Measurements from ENCODE around the gene MAML3.

DNA sequence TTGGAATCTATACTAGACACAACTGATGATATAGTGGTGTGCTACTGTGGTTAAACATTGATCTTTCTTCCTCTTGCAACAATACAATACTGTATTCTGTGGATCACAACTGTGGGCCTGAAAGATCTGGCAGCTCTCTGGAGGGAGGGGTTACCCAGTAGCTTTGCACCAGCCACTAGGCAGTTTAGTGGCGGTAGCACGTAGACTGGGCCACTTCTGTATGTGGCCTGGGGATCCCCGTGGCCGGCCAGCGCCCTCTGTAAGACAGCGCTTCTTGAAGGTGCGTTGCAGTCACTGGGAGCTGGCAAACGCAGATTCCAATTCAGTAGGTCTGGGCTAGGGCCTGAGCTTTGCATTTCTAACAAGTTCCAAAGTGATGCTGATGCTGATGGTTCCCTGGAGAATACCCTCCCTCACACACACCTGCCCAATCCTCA is 319.7 kb downstream of the MAML3 start:
- TF ChIP-seq, protein P1, sequence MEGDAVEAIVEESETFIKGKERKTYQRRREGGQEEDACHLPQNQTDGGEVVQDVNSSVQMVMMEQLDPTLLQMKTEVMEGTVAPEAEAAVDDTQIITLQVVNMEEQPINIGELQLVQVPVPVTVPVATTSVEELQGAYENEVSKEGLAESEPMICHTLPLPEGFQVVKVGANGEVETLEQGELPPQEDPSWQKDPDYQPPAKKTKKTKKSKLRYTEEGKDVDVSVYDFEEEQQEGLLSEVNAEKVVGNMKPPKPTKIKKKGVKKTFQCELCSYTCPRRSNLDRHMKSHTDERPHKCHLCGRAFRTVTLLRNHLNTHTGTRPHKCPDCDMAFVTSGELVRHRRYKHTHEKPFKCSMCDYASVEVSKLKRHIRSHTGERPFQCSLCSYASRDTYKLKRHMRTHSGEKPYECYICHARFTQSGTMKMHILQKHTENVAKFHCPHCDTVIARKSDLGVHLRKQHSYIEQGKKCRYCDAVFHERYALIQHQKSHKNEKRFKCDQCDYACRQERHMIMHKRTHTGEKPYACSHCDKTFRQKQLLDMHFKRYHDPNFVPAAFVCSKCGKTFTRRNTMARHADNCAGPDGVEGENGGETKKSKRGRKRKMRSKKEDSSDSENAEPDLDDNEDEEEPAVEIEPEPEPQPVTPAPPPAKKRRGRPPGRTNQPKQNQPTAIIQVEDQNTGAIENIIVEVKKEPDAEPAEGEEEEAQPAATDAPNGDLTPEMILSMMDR (IDR thresholded peaks at IDR 0.05) = no peak
- no peak for TF ChIP-seq POLR2AphosphoS5 (IDR thresholded peaks at IDR 0.05)
